ENCODE results near the gene LIPE.

- TF ChIP-seq, protein P1, sequence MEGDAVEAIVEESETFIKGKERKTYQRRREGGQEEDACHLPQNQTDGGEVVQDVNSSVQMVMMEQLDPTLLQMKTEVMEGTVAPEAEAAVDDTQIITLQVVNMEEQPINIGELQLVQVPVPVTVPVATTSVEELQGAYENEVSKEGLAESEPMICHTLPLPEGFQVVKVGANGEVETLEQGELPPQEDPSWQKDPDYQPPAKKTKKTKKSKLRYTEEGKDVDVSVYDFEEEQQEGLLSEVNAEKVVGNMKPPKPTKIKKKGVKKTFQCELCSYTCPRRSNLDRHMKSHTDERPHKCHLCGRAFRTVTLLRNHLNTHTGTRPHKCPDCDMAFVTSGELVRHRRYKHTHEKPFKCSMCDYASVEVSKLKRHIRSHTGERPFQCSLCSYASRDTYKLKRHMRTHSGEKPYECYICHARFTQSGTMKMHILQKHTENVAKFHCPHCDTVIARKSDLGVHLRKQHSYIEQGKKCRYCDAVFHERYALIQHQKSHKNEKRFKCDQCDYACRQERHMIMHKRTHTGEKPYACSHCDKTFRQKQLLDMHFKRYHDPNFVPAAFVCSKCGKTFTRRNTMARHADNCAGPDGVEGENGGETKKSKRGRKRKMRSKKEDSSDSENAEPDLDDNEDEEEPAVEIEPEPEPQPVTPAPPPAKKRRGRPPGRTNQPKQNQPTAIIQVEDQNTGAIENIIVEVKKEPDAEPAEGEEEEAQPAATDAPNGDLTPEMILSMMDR (conservative IDR thresholded peaks at IDR 0.05 in 1 of 2, IDR thresholded peaks at IDR 0.05 in 1 of 2; ENCODE audit: extremely low read depth in 1 of 2, insufficient read depth in 1 of 2, low read depth in 1 of 2, low read length in 2 of 2) = no peak
- no peak for TF ChIP-seq EZH2 (IDR thresholded peaks at IDR 0.05; ENCODE audit: borderline replicate concordance, low read length)
These were observed 14.5 kb downstream of the LIPE start for GRCh38 chr19:42412661-42413076.

Measured in mammary epithelial cell (primary cell).